ENCODE measurements around the gene TMPRSS2. TPM values are rescaled to one million over a fixed set of nuclear protein-coding genes. Genes with fewer than 3 reads are reported as not detected.

Gene TMPRSS2
- total RNA-seq, 1 donor from 2014 or later, result 8.2 TPM

DNA sequence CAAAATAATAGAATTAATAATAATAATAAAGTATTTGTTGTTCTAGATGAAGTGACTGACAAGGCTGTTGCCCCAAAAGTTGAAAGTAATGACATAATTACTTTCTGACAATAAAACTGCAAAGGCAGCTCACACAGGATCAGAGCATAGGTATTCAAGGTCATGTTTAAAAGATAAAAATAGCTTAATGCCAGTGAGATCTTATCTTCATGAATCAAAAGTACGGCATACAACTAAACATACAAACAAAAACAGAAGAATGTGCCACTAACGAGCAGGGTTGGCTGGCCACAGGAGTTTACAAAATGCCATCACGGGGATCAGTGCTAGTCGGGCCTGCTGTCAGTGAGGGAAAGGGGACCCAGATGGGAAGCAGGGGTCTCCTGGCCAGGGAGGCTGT, 22.4 kb upstream of the TMPRSS2 start:
- Histone ChIP-seq H3K4me3 (ENCODE audit: low read depth, low read length) (no peak overlapping the region), H3K36me3 (ENCODE audit: control insufficient read depth, insufficient read depth, low read length) (no peaks in the 10 kb centered on the region), H3K27me3 (ENCODE audit: control insufficient read depth, insufficient read depth, low read length) (peaks cover 6% of the 10 kb centered on the region)
- DNase-seq (ENCODE audit: low read depth), result no peak
- TF ChIP-seq, protein P1, sequence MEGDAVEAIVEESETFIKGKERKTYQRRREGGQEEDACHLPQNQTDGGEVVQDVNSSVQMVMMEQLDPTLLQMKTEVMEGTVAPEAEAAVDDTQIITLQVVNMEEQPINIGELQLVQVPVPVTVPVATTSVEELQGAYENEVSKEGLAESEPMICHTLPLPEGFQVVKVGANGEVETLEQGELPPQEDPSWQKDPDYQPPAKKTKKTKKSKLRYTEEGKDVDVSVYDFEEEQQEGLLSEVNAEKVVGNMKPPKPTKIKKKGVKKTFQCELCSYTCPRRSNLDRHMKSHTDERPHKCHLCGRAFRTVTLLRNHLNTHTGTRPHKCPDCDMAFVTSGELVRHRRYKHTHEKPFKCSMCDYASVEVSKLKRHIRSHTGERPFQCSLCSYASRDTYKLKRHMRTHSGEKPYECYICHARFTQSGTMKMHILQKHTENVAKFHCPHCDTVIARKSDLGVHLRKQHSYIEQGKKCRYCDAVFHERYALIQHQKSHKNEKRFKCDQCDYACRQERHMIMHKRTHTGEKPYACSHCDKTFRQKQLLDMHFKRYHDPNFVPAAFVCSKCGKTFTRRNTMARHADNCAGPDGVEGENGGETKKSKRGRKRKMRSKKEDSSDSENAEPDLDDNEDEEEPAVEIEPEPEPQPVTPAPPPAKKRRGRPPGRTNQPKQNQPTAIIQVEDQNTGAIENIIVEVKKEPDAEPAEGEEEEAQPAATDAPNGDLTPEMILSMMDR (IDR thresholded peaks at IDR 0.05; ENCODE audit: insufficient read depth, low read length, poor library complexity, severe bottlenecking), result no peak

DNA sequence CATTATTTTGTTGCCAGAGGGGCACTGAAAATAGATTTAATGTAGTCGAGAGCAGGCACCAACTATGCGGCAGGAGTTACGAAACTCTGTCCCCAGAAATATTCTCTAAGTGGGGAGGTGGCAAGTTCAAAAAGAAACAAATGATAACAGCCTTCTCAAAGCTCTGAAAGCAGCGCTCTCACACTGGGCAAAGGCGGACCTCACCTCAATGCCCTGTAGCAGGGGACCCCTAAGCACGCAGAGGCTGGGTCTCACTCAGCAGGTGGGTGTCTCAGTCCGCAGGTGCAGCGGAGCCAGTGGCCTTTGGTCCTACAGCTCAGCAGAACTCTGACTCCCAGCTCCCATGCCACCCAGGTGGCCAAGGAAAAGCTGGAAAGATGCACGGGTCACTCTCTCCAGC, 21.8 kb upstream of the TMPRSS2 start:
- no peaks in the 10 kb centered on the region for H3K36me3 ChIP-seq (ENCODE audit: control insufficient read depth, insufficient read depth, low read length)
- TF ChIP-seq, protein P1 (IDR thresholded peaks at IDR 0.05; ENCODE audit: insufficient read depth, low read length, poor library complexity, severe bottlenecking), result no peak
- H3K27me3 ChIP-seq (ENCODE audit: control insufficient read depth, insufficient read depth, low read length), result peaks cover 6% of the 10 kb centered on the region
- no peak for DNase-seq (ENCODE audit: low read depth)
- H3K4me3 ChIP-seq (ENCODE audit: low read depth, low read length), result no peak overlapping the region

DNA sequence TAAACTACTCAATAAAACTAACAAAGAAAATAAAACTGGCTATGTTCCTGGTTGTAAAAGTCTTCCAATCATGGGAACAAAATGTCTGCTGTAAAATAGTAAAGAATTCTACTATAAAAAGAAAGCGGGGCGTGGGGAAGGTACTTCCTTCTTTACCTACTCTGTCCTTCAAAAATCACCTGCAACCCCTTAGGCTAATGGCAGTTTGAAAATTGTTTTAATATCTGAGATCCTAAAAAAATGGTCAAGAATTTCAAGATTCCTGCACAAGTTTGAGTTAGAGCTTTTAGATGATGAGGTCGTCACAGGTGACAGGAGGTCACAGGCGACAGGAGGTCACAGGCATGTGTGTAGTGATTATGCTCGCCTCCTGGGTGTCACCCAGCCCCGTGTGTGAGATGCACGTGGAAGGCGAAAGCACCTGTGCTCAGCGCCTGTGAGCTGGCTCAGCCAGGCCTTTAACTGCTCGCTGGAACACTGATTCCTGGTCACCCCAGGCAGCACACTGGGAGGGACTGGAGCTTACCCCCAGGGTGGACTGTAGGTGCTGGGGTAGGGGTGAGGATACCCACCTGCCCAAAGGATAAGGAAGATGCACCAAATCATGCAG, 18.6 kb upstream of the TMPRSS2 start:
- peaks cover 9% of the 10 kb centered on the region for H3K27me3 ChIP-seq (ENCODE audit: control insufficient read depth, insufficient read depth, low read length)
- no peak for DNase-seq (ENCODE audit: low read depth)
- H3K4me3 ChIP-seq (ENCODE audit: low read depth, low read length), result no peak overlapping the region
- no peaks in the 10 kb centered on the region for H3K36me3 ChIP-seq (ENCODE audit: control insufficient read depth, insufficient read depth, low read length)
- TF ChIP-seq, protein P1 (IDR thresholded peaks at IDR 0.05; ENCODE audit: insufficient read depth, low read length, poor library complexity, severe bottlenecking), result no peak

DNA sequence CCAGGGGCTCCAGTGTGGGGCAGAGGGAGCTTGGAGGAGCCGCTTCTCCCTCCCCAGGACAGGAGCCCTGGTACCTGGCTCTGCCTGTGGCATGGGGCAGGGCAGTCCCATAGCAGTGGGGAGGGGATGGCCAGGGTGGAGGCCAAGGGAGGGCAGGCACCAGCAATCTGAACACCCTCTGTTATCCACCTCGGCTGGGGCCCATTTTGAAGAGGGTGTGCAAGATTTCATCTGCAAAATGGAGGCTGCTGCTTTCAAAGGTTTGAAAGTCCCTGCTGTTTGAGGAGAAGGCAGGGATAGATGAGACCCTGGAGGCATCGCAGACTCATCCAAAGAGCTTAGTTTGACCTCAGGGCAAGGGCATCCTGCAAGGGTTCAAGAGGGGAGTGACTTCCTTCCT, 15.2 kb upstream of the TMPRSS2 start:
- no peak overlapping the region for H3K4me3 ChIP-seq (ENCODE audit: low read depth, low read length)
- H3K36me3 ChIP-seq (ENCODE audit: control insufficient read depth, insufficient read depth, low read length), result no peaks in the 10 kb centered on the region
- H3K27me3 ChIP-seq (ENCODE audit: control insufficient read depth, insufficient read depth, low read length), result peaks cover 7% of the 10 kb centered on the region
- no peak for DNase-seq (ENCODE audit: low read depth)
- TF ChIP-seq, protein P1 (IDR thresholded peaks at IDR 0.05; ENCODE audit: insufficient read depth, low read length, poor library complexity, severe bottlenecking), result no peak

DNA sequence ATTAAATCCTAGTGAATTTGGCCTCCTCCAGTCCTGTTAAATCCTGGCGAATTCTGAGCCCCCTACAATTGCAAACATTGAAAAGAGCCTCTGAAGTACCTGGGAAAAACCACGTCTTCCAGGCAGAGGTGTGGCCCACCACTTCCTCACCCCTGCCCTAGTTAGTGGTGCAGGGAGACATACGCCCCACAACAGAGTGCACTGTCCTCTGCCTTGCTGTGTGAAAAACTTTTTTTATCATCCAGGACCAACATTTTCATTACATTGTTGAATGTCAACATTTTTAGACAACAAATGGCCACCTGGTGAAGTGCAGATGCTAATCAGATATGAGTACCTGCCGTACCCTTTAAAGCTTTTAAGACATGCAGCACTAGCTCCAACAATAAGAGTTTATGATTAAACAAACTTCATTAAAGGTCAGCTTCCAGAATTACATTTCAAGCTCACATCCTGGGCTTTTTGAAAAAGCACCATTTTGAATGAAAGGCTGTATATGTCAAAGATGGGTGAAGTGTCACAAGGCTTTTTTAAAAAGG, 13.6 kb upstream of the TMPRSS2 start:
- TF ChIP-seq, protein P1 (IDR thresholded peaks at IDR 0.05; ENCODE audit: insufficient read depth, low read length, poor library complexity, severe bottlenecking), result no peak
- H3K27me3 ChIP-seq (ENCODE audit: control insufficient read depth, insufficient read depth, low read length), result peaks cover 4% of the 10 kb centered on the region
- H3K36me3 ChIP-seq (ENCODE audit: control insufficient read depth, insufficient read depth, low read length), result no peaks in the 10 kb centered on the region
- H3K4me3 ChIP-seq (ENCODE audit: low read depth, low read length), result no peak overlapping the region
- DNase-seq (ENCODE audit: low read depth), result no peak
